ENCODE measurements around the gene KRTAP17-1. TPM values are rescaled to one million over a fixed set of nuclear protein-coding genes. Genes with fewer than 3 reads are reported as not detected.

The KRTAP17-1 gene
- total and polyA plus RNA-seq, 2 of the 4 experiments (the other 2 are of a cell fraction), result not detected

- Histone ChIP-seq H3K27me3 (ENCODE audit: control insufficient read depth, insufficient read depth, low read length) (peaks cover 2% of the 10 kb centered on the region; the same call in 1 of the 2 replicates), H3K4ac (ENCODE audit: low read depth, low read length) (no peak overlapping the region), H2BK20ac (ENCODE audit: low read depth, low read length) (no peak overlapping the region), H2BK5ac (ENCODE audit: low read depth, low read length, poor library complexity, severe bottlenecking) (no peak overlapping the region), H4K20me1 (ENCODE audit: insufficient read depth, low read length) (no peaks in the 10 kb centered on the region), H3K14ac (replicated peaks; ENCODE audit: low read depth, low read length) (peak overlapping the region; percentile 46; the same call in 1 of the 2 replicates), H3K36me3 (ENCODE audit: control insufficient read depth, insufficient read depth, low read length) (no peaks in the 10 kb centered on the region), H3K4me1 (ENCODE audit: control insufficient read depth, insufficient read depth, low read length) (no peaks in the 10 kb centered on the region), H3K18ac (ENCODE audit: low read depth, low read length) (no peak overlapping the region), H2AK5ac (ENCODE audit: low read depth, low read length) (no peak overlapping the region), H3K56ac (ENCODE audit: extremely low read depth, insufficient read depth, low read length) (no peak overlapping the region), H3K9me3 (ENCODE audit: control insufficient read depth, insufficient read depth, low read length) (no peaks in the 10 kb centered on the region), H2AK9ac (replicated peaks; ENCODE audit: low read depth, low read length, poor library complexity) (no peak overlapping the region), H3K9me1 (ENCODE audit: insufficient read depth, low read length) (peaks cover 5% of the 10 kb centered on the region; the same call in 1 of the 2 replicates), H3K23ac (ENCODE audit: low read depth, low read length) (no peak overlapping the region), H2BK120ac (ENCODE audit: low read depth, low read length) (no peak overlapping the region), H3K9ac (ENCODE audit: low read depth, low read length) (no peak overlapping the region), H4K5ac (ENCODE audit: low read depth, low read length) (no peak overlapping the region), H3K79me1 (ENCODE audit: low read depth in 1 of 2, low read length in 2 of 2) (no peaks in the 10 kb centered on the region), H4K8ac (ENCODE audit: low read depth in 2 of 2, low read length in 2 of 2) (no peak overlapping the region), H3K4me3 (ENCODE audit: insufficient read depth, low read depth, low read length) (no peak overlapping the region), H2BK15ac (ENCODE audit: low read depth, low read length) (no peak overlapping the region), H2AFZ (replicated peaks; ENCODE audit: low read length, poor library complexity) (no peak overlapping the region), H4K91ac (ENCODE audit: insufficient read depth, low read depth, low read length) (no peak overlapping the region), H3K4me2 (ENCODE audit: low read depth, low read length) (no peak overlapping the region), H3K27ac (ENCODE audit: insufficient read depth, low read length) (no peak overlapping the region)
- BruUV-seq (replicated peaks), result no TSS peak
- ChIA-PET POLR2A (ENCODE audit: unreplicated experiment) (no interaction called here), CTCF (no interaction called here)
- dilution Hi-C loops (cut with HindIII; ENCODE audit: low sequenced_read_pairs, unreplicated experiment) (no loop called here), intact Hi-C loops (cut with micrococcal nuclease) (no loop called here), in situ Hi-C loops (cut with MboI; ENCODE audit: low sequenced_read_pairs) (no loop called here)
- DNase-seq, result no peak
- no peak for TF ChIP-seq POLR2A (IDR thresholded peaks at IDR 0.05; ENCODE audit: low read depth, low read length)
- no peak for TF ChIP-seq NFE2L2 (IDR thresholded peaks at IDR 0.05; ENCODE audit: low read depth, low read length)
- TF ChIP-seq RFX5 (IDR thresholded peaks at IDR 0.05; ENCODE audit: low read depth, low read length), result no peak
- no peak for TF ChIP-seq MAZ (IDR thresholded peaks at IDR 0.05; ENCODE audit: borderline replicate concordance, low read depth, low read length)
- TF ChIP-seq CHD1 (IDR thresholded peaks at IDR 0.05; ENCODE audit: low read depth, low read length), result no peak
- TF ChIP-seq RAD21 (IDR thresholded peaks at IDR 0.05; ENCODE audit: low read length), result no peak
- TF ChIP-seq SMC3 (IDR thresholded peaks at IDR 0.05; ENCODE audit: low read depth, low read length), result no peak
- no peak for TF ChIP-seq MAFK (IDR thresholded peaks at IDR 0.05; ENCODE audit: low read depth, low read length)
- no peak for TF ChIP-seq CEBPB (IDR thresholded peaks at IDR 0.05; ENCODE audit: low read depth, low read length)
- no peak for TF ChIP-seq FOS (IDR thresholded peaks at IDR 0.05; ENCODE audit: low read depth, low read length)
- no peak for TF ChIP-seq RCOR1 (IDR thresholded peaks at IDR 0.05; ENCODE audit: insufficient replicate concordance, low read length)
- no peak for TF ChIP-seq CTCF (conservative IDR thresholded peaks at IDR 0.05; ENCODE audit: low read depth, low read length)
- TF ChIP-seq ELK1 (IDR thresholded peaks at IDR 0.05; ENCODE audit: borderline replicate concordance, low read depth, low read length), result no peak
- no peak for TF ChIP-seq BHLHE40 (IDR thresholded peaks at IDR 0.05; ENCODE audit: low read depth, low read length)
- no peak for TF ChIP-seq MXI1 (IDR thresholded peaks at IDR 0.05; ENCODE audit: borderline replicate concordance, low read depth, low read length)
- TF ChIP-seq USF2 (IDR thresholded peaks at IDR 0.05; ENCODE audit: low read depth, low read length), result no peak
- WGBS, 2 experiments (ENCODE audit: extremely low coverage in 2 of 2, insufficient read length in 1 of 2), result 60% methylated on average over 1 of the region's 5 CpGs; no CpG with 5 or more reads in 1 of the 2 experiments
- no peak for ATAC-seq (ENCODE audit: low read depth)
These were observed 14.2 kb downstream of the KRTAP17-1 start for GRCh38 chr17:41301204-41301790.
